Measurements from ENCODE around the gene MAPK8. TPM values are rescaled to one million over a fixed set of nuclear protein-coding genes. Genes with fewer than 3 reads are reported as not detected.
"Not testable (repeated sequence)": the region's sequence is repeated elsewhere in the genome, so short reads cannot be mapped to it uniquely, and the experiment has no call there.

Gene MAPK8
- total and polyA plus RNA-seq, 2 of the 4 experiments (the other 2 are of a cell fraction): 41.5 to 54.7 TPM

DNA sequence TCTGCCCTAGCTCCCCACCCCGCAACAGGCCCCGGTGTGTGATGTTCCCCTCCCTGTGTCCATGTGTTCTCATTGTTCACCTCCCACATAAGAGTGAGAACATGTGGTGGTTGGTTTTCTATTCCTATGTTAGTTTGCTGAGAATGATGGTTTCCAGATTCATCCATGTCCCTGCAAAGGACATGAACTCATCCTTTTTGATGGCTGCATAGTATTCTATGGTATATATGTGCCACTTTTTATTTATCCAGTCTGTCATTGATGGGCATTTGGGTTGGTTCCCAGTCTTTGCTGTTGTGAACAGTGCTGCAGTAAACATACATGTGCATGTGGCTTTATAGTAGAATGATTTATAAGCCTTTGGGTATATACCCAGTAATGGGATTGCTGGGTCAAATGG is 41.1 kb downstream of the MAPK8 start:
- CTCF ChIA-PET; H4K5ac ChIP-seq (ENCODE audit: low read depth, low read length); DNase-seq; ATAC-seq (ENCODE audit: low read depth); H3K9me3 ChIP-seq (ENCODE audit: control insufficient read depth, insufficient read depth, low read length); H2BK120ac ChIP-seq (ENCODE audit: low read depth, low read length); dilution Hi-C loops (cut with HindIII; ENCODE audit: low sequenced_read_pairs, unreplicated experiment); H2AFZ ChIP-seq (replicated peaks; ENCODE audit: low read length, poor library complexity); H3K23ac ChIP-seq (ENCODE audit: low read depth, low read length); H3K9me1 ChIP-seq (ENCODE audit: insufficient read depth, low read length); H4K91ac ChIP-seq (ENCODE audit: insufficient read depth, low read depth, low read length); BruUV-seq (replicated peaks); POLR2A ChIA-PET (ENCODE audit: unreplicated experiment); H2AK9ac ChIP-seq (replicated peaks; ENCODE audit: low read depth, low read length, poor library complexity); H4K8ac ChIP-seq (ENCODE audit: low read depth in 2 of 2, low read length in 2 of 2); H3K56ac ChIP-seq (ENCODE audit: extremely low read depth, insufficient read depth, low read length); H3K4me3 ChIP-seq (ENCODE audit: insufficient read depth, low read depth, low read length); intact Hi-C loops (cut with micrococcal nuclease); H3K4ac ChIP-seq (ENCODE audit: low read depth, low read length); H2BK20ac ChIP-seq (ENCODE audit: low read depth, low read length); H3K27me3 ChIP-seq (ENCODE audit: control insufficient read depth, insufficient read depth, low read length); H2AK5ac ChIP-seq (ENCODE audit: low read depth, low read length); H3K27ac ChIP-seq (ENCODE audit: insufficient read depth, low read length); H3K4me2 ChIP-seq (ENCODE audit: low read depth, low read length); H3K14ac ChIP-seq (replicated peaks; ENCODE audit: low read depth, low read length); H3K4me1 ChIP-seq (ENCODE audit: control insufficient read depth, insufficient read depth, low read length); H4K20me1 ChIP-seq (ENCODE audit: insufficient read depth, low read length); H3K9ac ChIP-seq (ENCODE audit: low read depth, low read length); H3K36me3 ChIP-seq (ENCODE audit: control insufficient read depth, insufficient read depth, low read length); H2BK5ac ChIP-seq (ENCODE audit: low read depth, low read length, poor library complexity, severe bottlenecking); in situ Hi-C loops (cut with MboI; ENCODE audit: low sequenced_read_pairs); H2BK15ac ChIP-seq (ENCODE audit: low read depth, low read length); H3K18ac ChIP-seq (ENCODE audit: low read depth, low read length): not testable (repeated sequence)
- no CpG with 5 or more reads among the region's 2 CpGs for WGBS, 2 experiments (ENCODE audit: extremely low coverage in 2 of 2, insufficient read length in 1 of 2)
- peaks cover 25 to 34% of the 10 kb centered on the region in 2 experiments for H3K79me1 ChIP-seq (ENCODE audit: low read depth in 1 of 2, low read length in 2 of 2)

- H4K8ac ChIP-seq (ENCODE audit: low read depth in 2 of 2, low read length in 2 of 2); H3K9me3 ChIP-seq (ENCODE audit: control insufficient read depth, insufficient read depth, low read length); DNase-seq; H3K18ac ChIP-seq (ENCODE audit: low read depth, low read length); H3K4me2 ChIP-seq (ENCODE audit: low read depth, low read length); H2AK5ac ChIP-seq (ENCODE audit: low read depth, low read length); H3K9ac ChIP-seq (ENCODE audit: low read depth, low read length); H3K14ac ChIP-seq (replicated peaks; ENCODE audit: low read depth, low read length); H2BK20ac ChIP-seq (ENCODE audit: low read depth, low read length); H4K20me1 ChIP-seq (ENCODE audit: insufficient read depth, low read length); ATAC-seq (ENCODE audit: low read depth); H3K4me1 ChIP-seq (ENCODE audit: control insufficient read depth, insufficient read depth, low read length); H3K27ac ChIP-seq (ENCODE audit: insufficient read depth, low read length); H3K4me3 ChIP-seq (ENCODE audit: insufficient read depth, low read depth, low read length); in situ Hi-C loops (cut with MboI; ENCODE audit: low sequenced_read_pairs); H2BK120ac ChIP-seq (ENCODE audit: low read depth, low read length); CTCF ChIA-PET; H4K91ac ChIP-seq (ENCODE audit: insufficient read depth, low read depth, low read length); H4K5ac ChIP-seq (ENCODE audit: low read depth, low read length); H2AFZ ChIP-seq (replicated peaks; ENCODE audit: low read length, poor library complexity); H3K9me1 ChIP-seq (ENCODE audit: insufficient read depth, low read length); intact Hi-C loops (cut with micrococcal nuclease); POLR2A ChIA-PET (ENCODE audit: unreplicated experiment); H2BK5ac ChIP-seq (ENCODE audit: low read depth, low read length, poor library complexity, severe bottlenecking); H3K36me3 ChIP-seq (ENCODE audit: control insufficient read depth, insufficient read depth, low read length); BruUV-seq (replicated peaks); H3K56ac ChIP-seq (ENCODE audit: extremely low read depth, insufficient read depth, low read length); H2AK9ac ChIP-seq (replicated peaks; ENCODE audit: low read depth, low read length, poor library complexity); dilution Hi-C loops (cut with HindIII; ENCODE audit: low sequenced_read_pairs, unreplicated experiment); H3K4ac ChIP-seq (ENCODE audit: low read depth, low read length); H3K23ac ChIP-seq (ENCODE audit: low read depth, low read length); H3K27me3 ChIP-seq (ENCODE audit: control insufficient read depth, insufficient read depth, low read length); H2BK15ac ChIP-seq (ENCODE audit: low read depth, low read length): not testable (repeated sequence)
- WGBS, 2 experiments (ENCODE audit: extremely low coverage in 2 of 2, insufficient read length in 1 of 2): 100% methylated on average over 1 of the region's 4 CpGs; no CpG with 5 or more reads in 1 of the 2 experiments
- H3K79me1 ChIP-seq (ENCODE audit: low read depth in 1 of 2, low read length in 2 of 2): peaks cover 25 to 30% of the 10 kb centered on the region in 2 experiments
Measured at GRCh38 chr10:48347943-48348342, 41.5 kb downstream of the MAPK8 start.

Data from IMR-90 (cell line).